T47D (cell line): ENCODE measurements around the gene ZNF445.
A peak's percentile ranks its signal among the peaks of the same experiment; 100 is the strongest.
"Not testable (repeated sequence)": the region's sequence is repeated elsewhere in the genome, so short reads cannot be mapped to it uniquely, and the experiment has no call there.

Experiments used
- DNase-seq, 2 experiments: peaks; one replicate each; pipeline versions ENCODE4 v3.0.0 to v3.0.0-alpha.2; 2011 to 2012; ENCODE audit warnings: low read depth in 1 of 2, low spot score in 1 of 2
- JUND ChIP-seq: IDR thresholded peaks from 2 replicates; pipeline ENCODE4 v1.6.1; 2012; ENCODE audit warnings: low read depth
- in situ Hi-C: cut with HindIII; loops from 2 replicates; pipeline ENCODE4 v1.10.0; 2016; ENCODE audit warnings: low sequenced_read_pairs, low pct_unique_long_range_greater_than_20kb

ZNF445 gene

GRCh38 chr3:44477312-44478030, at the start of gene ZNF445:
Gene ZNF445, minus strand, starts transcription at chr3:44477670. Its CDS starts 22,121 bp downstream, at chr3:44455549.
- DNase-seq: peak; percentile 79 to 88
- in situ Hi-C loops: no loop called here
- no peak for TF ChIP-seq JUND

- no peak for DNase-seq
- no peak for TF ChIP-seq JUND
- in situ Hi-C loops: no loop called here
Measured at GRCh38 chr3:44525060-44525459, 47.6 kb upstream of the ZNF445 start.

GRCh38 chr3:44522494-44522933, 45.0 kb upstream of the ZNF445 start:
- in situ Hi-C loops: no loop called here
- no peak for DNase-seq
- no peak for TF ChIP-seq JUND

DNA sequence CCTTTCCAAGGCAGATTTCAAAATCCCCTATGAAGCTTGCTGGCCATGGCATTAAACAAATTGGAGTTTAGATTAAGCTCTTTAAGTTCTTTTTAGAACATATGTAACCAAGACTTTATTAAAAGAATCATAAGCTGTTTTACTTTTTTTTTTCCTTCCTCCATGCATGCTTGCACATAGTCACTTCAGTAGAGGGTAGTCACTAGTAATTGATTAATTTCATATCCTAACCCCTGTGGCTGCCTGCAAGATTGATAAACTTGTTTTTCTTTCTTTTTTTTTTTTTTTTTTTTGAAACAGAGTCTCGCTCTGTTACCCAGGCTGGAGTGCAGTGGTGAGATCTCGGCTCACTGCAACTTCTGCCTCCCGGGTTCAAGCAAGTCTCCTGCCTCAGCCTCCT, 44.3 kb upstream of the ZNF445 start:
- no peak for DNase-seq
- in situ Hi-C loops: no loop called here
- TF ChIP-seq JUND: no peak

GRCh38 chr3:44518782-44519156, 41.3 kb upstream of the ZNF445 start:
- no peak for TF ChIP-seq JUND

DNA sequence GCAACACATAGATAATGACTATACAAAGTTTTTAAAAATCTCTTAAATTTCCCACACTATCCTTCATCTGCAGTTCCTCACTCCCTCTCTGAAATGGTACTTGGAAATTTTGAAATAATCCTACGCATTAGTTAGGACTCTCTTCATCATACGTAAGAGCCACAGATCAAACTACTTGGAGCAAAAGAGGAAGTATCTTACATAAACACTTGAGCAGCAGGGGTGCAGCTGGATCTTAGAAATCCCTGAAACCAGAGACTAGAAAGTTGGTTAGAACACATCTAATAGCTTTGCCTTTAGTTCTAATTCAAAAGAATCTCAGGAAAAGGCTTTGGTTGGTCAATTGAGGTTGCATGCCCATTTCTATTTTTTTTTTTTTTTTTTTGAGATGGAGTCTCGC, 38.8 kb upstream of the ZNF445 start:
- no peak for TF ChIP-seq JUND
- no peak for DNase-seq
- in situ Hi-C loops: no loop called here

More at GRCh38 chr3:44518782-44519156, 41.3 kb upstream of the ZNF445 start:
- in situ Hi-C loops: no loop called here
- no peak for DNase-seq

DNA sequence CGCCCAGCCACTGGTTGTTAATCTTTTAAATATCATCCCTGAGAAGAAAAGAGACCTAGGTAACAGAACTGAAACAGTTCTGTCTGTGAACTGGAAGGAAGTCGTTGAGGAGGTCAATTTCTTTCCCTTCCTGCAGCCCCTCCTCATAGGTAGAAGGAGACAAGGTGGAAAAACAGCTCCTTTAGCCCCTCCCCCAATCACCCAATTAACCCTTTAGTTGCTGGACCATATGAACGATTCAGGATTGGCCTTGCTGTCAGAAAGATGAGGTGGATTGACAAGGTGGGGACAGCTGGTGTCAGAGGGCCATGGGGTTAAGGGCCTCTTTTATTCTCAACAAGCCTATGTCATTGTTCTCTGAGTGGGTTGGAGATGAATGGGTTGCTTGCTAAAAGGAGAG, 36.0 kb upstream of the ZNF445 start:
- in situ Hi-C loops: no loop called here
- no peak for DNase-seq
- TF ChIP-seq JUND: no peak

DNA sequence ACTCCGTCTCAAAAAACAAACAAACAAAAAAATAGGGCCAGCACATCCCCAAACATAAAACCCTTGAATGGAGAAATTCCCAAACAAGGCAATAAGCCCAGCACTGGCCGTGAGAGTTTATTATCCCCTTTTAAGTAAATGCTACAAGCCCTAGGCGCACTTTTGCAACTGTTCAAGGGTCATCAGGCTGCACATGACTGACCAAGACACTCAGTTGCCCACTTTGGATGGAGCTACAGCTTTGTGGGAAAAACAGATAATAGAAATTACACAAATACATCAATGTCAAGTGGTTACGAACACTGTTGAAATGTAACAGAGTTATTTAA, 33.7 kb upstream of the ZNF445 start:
- TF ChIP-seq JUND: no peak
- no peak for DNase-seq
- in situ Hi-C loops: no loop called here

GRCh38 chr3:44510000-44510368, 32.5 kb upstream of the ZNF445 start:
- DNase-seq: peak; percentile 23 to 28
- in situ Hi-C loops: no loop called here
- no peak for TF ChIP-seq JUND

- no peak for TF ChIP-seq JUND
- peak in 1 of 2 experiments; percentile 19 for DNase-seq
- in situ Hi-C loops: no loop called here
Measured at GRCh38 chr3:44509393-44509921, 32.0 kb upstream of the ZNF445 start.

GRCh38 chr3:44506961-44507360, 29.5 kb upstream of the ZNF445 start:
- no peak for DNase-seq
- in situ Hi-C loops: no loop called here
- TF ChIP-seq JUND: no peak

GRCh38 chr3:44506556-44506955, 29.1 kb upstream of the ZNF445 start:
- in situ Hi-C loops: no loop called here
- TF ChIP-seq JUND: no peak
- DNase-seq: no peak

GRCh38 chr3:44504566-44504965, 27.1 kb upstream of the ZNF445 start:
- TF ChIP-seq JUND: no peak
- in situ Hi-C loops: no loop called here
- DNase-seq: no peak

- DNase-seq, in situ Hi-C loops: not testable (repeated sequence)
Measured at GRCh38 chr3:44503178-44503577, 25.7 kb upstream of the ZNF445 start.
